ENCODE data around the gene PRKN. TPM values are rescaled to one million over a fixed set of nuclear protein-coding genes. Genes with fewer than 3 reads are reported as not detected.

PRKN gene
- total RNA-seq, 1 experiment from 2014 or later, result 2.0 TPM

DNA sequence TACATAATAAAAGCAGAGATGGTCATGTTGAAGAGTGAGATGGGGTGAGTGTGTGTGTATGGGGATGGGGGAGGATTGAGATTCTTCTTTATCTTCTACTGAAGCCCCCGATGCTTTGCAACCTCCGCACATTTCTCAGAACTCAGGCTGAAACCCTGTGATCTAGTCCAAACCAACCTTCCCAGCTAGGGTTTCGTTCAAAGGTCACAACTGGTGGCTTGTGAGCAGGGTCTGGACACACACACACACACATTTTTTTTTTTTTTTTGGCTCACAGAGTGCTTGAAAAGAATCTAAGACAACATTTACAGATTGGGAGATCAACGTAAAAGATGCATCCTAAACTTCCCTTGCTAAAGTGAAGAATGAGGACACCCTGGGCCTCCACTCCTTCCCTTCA is 1228.7 kb downstream of the PRKN start:
- no peak overlapping the region for H3K4me3 Mint-ChIP-seq
- H4K8ac ChIP-seq (replicated peaks; ENCODE audit: insufficient read length, low read depth, low read length), result no peak overlapping the region

More for the DNA sequence above, 1228.7 kb downstream of the PRKN start:
- H3K56ac ChIP-seq (ENCODE audit: insufficient read length, low read depth, low read length), result no peak overlapping the region
- H3K23ac ChIP-seq (ENCODE audit: insufficient read length, low read depth, low read length), result no peak overlapping the region
- no peak overlapping the region for H2BK12ac ChIP-seq (ENCODE audit: insufficient read length, low read depth, low read length)
- WGBS (ENCODE audit: extremely low coverage, insufficient read length, low lambda C conversion rate), result no CpG with 5 or more reads among the region's 4 CpGs
- no peak overlapping the region for H3K27ac Mint-ChIP-seq
- no peak overlapping the region for H4K5ac ChIP-seq (ENCODE audit: insufficient read length, low read depth, low read length)
- H3K9me3 Mint-ChIP-seq, result no peaks in the 10 kb centered on the region
- no peaks in the 10 kb centered on the region for H3K36me3 Mint-ChIP-seq (ENCODE audit: insufficient read depth in 1 of 3, low read depth in 3 of 3)
- no peaks in the 10 kb centered on the region for H3K9me3 ChIP-seq (ENCODE audit: control insufficient read depth, low read depth, low read length)
- no peak overlapping the region for H3K9ac ChIP-seq (ENCODE audit: extremely low read depth, insufficient read length, low read length)
- H3K79me2 ChIP-seq (ENCODE audit: insufficient read depth, low read length), result no peaks in the 10 kb centered on the region
- H2AFZ ChIP-seq (ENCODE audit: low read length), result no peak overlapping the region
- H3K18ac ChIP-seq (ENCODE audit: insufficient read length, low read depth, low read length), result no peak overlapping the region
- H3K14ac ChIP-seq (ENCODE audit: insufficient read depth, low read length), result no peak overlapping the region
- H3K23me2 ChIP-seq (ENCODE audit: insufficient read length, low read depth, low read length, poor library complexity, severe bottlenecking), result no peaks in the 10 kb centered on the region
- no peak overlapping the region for H3K4me2 ChIP-seq (ENCODE audit: insufficient read depth, insufficient read length, low read length)
- no peaks in the 10 kb centered on the region for H4K20me1 ChIP-seq (ENCODE audit: control insufficient read depth, insufficient read depth, insufficient read length)
- H2BK5ac ChIP-seq (ENCODE audit: insufficient read length, low read length), result no peak overlapping the region
- no peak overlapping the region for H2BK15ac ChIP-seq (ENCODE audit: low read depth, low read length)
- H2AK5ac ChIP-seq (ENCODE audit: insufficient read length, low read length), result no peak overlapping the region
- H2BK20ac ChIP-seq (ENCODE audit: low read depth, low read length, poor library complexity, severe bottlenecking), result no peak overlapping the region
- H3K4me1 Mint-ChIP-seq, result peaks cover 3 to 10% of the 10 kb centered on the region in 2 experiments
- H4K91ac ChIP-seq (ENCODE audit: insufficient read length, low read depth, low read length), result no peak overlapping the region
- H2BK120ac ChIP-seq (ENCODE audit: low read depth, low read length, poor library complexity, severe bottlenecking), result no peak overlapping the region
- no peaks in the 10 kb centered on the region for H3K27me3 ChIP-seq (ENCODE audit: insufficient read depth, low read length)
- no peak for DNase-seq
- H3K4ac ChIP-seq (ENCODE audit: low read depth, low read length), result no peak overlapping the region
- no peaks in the 10 kb centered on the region for H3K79me1 ChIP-seq (ENCODE audit: insufficient read depth, low read depth, low read length, poor library complexity, severe bottlenecking)
- peaks cover 36% of the 10 kb centered on the region for H3K27me3 Mint-ChIP-seq (ENCODE audit: low read depth)
- no peak overlapping the region for H3K27ac ChIP-seq (ENCODE audit: insufficient read length, low read depth, low read length)
- no peaks in the 10 kb centered on the region for H3K4me1 ChIP-seq (ENCODE audit: insufficient read depth, low read length)
- TF ChIP-seq, protein P1, sequence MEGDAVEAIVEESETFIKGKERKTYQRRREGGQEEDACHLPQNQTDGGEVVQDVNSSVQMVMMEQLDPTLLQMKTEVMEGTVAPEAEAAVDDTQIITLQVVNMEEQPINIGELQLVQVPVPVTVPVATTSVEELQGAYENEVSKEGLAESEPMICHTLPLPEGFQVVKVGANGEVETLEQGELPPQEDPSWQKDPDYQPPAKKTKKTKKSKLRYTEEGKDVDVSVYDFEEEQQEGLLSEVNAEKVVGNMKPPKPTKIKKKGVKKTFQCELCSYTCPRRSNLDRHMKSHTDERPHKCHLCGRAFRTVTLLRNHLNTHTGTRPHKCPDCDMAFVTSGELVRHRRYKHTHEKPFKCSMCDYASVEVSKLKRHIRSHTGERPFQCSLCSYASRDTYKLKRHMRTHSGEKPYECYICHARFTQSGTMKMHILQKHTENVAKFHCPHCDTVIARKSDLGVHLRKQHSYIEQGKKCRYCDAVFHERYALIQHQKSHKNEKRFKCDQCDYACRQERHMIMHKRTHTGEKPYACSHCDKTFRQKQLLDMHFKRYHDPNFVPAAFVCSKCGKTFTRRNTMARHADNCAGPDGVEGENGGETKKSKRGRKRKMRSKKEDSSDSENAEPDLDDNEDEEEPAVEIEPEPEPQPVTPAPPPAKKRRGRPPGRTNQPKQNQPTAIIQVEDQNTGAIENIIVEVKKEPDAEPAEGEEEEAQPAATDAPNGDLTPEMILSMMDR (conservative IDR thresholded peaks at IDR 0.05), result no peak
- no peak overlapping the region for H3T11ph ChIP-seq (ENCODE audit: low read length)
